HG02571 (cell line): ENCODE results near the gene LSM3.
"Not testable (repeated sequence)": the region's sequence is repeated elsewhere in the genome, so short reads cannot be mapped to it uniquely, and the experiment has no call there.

Experiments
- ATAC-seq: cut with Tn5 transposase; IDR thresholded peaks from one replicate; pipeline ENCODE4 v1.9.1; 2021; ENCODE audit warnings: mild to moderate bottlenecking, moderate library complexity; ENCODE audit not compliant: unreplicated experiment

The LSM3 gene

DNA sequence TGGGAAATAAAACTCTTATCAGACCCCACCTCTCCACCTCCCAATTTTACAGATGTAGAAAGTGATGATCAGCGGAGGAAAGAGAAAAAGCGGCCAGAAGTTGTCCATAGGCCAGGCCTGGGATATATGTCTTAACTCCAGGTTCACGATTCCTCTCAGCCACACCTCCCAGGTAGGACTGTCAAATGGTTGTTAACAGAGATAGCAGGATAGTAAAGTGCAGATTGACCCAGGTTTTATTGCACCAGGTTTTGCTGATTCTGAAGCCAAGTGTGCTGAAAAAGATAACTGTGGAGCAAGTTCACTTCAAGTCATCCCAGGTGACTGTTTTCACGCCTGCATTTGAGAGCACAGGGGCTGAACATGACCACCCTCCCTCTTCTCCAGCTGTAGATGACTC is 36.1 kb downstream of the LSM3 start:
- no peak for ATAC-seq

DNA sequence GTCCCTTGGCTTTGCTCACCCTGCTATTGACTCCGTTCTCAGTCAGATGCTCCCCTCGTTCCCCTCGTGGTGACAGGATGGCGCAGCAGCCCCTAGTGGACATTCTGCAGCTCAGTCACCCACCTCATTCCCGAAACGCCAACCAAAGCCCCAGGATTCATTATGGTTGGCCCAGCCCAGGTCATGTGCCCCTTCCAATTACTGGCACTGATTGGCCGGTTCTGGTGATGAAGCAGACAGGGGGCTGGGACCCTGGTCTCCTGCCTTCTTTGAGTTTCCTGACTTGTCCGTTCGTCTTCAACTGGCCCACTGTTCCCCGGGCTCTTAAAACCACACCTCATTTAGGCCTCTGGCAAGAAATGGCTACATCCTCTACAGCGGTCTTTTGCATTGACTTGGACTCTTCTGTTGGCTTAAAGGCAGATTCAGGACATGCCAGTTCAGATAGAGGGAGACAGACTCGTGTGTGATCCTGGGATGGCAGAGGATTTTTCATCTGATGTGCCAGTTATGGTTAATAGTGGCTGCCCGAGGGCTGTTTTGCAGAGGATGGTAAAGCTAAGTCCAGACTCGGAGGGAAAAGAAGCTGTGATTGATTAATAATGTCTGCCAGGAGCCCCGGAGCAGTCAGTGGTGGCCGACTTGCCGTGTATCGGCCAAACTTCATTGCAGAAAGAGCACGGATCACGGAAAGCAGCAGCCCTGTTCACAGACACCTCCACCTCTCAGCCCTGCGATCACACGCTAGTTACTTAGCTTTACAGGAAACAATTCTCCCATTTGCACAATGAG is 37.8 kb downstream of the LSM3 start:
- ATAC-seq, result no peak

DNA sequence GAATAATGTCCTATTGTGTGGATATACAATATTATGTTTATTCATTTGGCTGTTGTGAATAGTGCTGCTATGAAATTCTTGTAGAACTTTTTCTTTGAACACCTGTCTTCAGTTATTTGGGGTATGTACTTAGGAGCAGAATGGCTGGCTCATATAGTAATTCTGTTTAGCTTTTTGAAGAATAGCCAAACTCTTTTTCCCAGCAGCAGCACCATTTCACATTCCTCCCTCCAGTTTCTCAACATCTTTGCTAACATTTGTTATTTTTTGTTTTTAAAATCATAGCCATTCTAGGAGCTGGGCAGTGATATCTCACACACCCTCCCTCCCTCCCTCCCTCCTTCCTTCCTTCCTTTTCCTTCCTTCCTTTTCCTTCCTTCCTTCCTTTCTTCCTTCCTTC is 39.7 kb downstream of the LSM3 start:
- no peak for ATAC-seq

DNA sequence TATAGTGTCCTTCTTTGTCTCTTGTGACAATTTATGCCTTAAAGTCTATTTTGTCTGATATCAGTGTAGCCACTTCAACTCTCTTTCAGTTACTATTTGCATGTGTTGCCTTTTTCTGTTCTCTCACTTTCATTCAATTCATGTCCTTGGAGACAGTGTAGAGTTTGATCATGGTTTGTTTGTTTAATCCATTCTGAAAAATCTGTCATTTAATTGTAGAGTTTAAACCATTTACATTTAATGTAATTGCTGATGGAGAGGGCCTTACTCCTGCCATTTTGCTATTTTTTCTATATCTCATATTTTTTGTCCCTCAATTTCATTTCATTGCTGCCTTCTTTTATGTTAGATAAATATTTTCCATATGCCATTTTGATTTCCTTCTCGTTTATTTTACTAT is 42.3 kb downstream of the LSM3 start:
- no peak for ATAC-seq

DNA sequence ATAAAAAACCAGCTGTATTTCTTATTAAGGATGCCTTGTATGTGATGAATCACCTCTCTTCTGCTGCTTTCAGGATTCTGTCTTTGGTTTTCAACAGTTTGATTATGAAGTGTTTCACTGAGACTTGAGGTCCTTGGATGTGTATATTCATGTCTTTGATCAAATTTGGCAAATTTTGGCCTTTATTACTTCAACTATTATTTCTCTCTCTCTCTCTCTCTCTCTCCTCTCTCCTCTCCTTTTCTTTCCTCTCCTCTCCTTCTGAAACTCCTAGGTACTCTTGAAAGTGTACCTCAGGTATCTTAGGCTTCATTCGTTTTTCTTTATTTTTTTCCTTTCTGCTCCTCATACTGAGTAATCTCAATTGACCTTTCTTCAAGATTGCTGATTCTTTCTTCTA is 43.3 kb downstream of the LSM3 start:
- ATAC-seq, result no peak

DNA sequence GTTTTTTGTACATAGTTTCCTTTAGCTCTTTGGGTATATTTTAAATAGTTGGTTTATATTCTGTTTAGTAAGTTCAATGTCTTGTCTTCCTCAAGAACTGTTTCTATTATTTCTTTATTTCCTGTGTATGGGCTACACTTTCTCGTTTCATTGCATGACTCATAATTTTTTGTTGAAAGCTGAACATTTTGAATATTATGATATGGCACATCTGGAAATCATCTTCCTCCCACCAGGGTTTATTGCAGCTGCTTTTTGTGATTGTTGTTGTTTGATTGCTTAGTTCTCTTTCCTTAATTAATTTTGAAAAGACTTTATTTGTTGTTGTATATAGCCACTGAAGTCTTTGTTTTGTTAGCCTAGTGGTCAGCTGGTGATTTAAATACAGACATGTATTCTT is 43.8 kb downstream of the LSM3 start:
- no peak for ATAC-seq

DNA sequence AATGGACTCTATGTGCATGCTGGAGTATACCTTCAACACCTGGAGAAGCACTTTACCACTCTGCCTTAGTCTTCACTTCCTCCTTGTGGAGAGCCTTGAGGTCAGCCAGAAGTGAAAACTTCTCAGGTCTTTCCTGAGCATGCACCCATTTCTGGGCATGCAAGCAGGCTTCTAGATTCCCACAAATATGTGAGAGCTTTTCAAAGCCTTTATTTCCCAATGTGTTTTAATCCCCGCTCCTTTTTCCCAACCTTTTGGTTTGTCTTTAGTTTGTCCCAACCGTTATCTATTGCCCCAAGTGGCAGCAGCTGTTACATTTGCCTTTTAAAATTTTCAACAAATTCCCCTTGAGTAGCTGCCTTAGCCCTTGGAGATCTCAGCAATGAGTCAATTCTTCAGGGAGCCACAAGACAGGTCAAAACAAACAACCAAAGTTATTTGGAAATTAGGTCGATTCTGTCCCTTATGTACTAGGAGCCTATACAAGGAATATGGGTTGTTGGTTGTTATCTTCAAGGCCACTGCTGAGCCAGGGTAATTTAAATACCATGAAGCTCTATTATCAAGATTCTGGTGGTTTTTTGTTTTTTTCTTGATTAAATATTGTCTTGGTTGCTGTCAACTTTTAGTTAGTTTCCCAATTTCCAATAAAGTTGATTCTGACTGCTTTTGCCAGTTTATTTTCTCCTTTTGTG is 44.4 kb downstream of the LSM3 start:
- ATAC-seq, result no peak

DNA sequence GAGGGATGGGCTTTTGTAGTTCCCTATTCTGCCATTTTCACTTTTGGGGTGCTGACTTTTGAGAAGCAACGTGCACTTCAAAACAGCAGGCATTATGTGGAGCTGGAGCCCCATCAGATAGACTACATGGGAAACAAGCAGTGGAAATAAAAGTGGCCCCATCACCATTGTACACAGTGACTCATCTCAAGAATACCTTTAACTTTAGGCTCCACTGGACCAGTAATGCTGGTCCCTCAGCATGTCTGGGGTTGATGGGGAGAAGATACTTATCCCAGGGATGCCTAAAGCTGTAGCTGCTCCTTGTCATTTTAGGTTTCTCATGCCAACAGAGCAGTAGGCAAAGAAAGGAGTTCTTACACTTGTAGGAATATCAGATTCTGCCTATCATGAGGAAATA is 45.0 kb downstream of the LSM3 start:
- ATAC-seq, result no peak

DNA sequence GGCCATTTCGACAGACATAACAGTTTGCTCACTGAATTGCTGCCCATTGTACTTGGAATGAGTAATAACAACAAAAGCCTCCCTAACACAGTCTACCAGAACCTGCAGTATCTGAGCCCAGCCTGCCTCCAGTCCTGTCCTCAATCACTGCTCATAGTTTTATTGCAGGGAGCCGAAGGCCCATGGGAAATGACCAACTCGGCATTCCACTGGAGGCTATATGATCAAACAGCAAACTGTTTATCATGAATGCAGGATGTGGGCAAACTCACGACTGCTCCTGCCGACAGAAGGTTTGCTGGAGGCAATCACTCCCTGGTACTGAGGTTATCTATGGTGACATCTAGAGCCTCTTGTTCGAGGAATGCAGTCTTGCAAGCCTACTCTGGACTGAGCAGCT is 46.3 kb downstream of the LSM3 start:
- ATAC-seq, result no peak

DNA sequence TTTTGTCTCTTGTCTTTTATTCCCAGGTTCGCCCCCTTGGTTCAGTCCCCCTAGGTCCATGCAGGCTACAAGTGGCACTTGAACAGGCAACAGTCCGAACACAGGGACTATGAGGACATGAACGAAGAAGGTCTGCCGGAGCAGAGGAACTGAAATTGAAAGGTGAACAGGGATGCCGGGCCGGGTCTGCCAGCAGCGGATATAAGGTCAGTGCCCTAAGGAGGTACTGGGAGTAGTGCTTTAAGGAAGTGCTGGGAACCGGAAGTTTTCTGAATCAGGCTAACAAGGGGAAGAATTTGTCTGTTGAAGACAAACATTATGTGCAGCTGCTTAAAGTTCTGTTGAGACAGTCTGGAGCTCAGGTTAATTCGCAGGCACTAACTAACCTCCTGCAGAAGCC is 46.8 kb downstream of the LSM3 start:
- no peak for ATAC-seq

DNA sequence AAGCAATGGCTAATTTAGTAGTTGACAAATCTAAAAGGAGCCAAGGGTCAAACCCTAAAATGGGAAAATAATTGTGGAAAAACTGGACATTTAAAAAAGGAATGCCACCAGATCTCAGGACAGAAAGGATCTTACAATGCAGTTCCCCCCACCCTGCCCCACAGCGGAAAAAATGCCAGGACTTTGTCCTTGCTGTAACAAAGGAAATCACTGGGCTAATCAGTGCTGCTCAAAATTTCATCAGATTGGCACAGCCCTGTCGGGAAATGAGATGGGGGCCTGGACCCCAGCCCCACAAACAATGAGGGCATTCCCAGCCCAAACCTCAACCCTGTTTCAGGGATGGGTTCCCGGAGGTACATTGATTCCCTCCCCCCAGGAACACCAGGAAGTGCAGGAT is 47.7 kb downstream of the LSM3 start:
- ATAC-seq, result not testable (repeated sequence)

DNA sequence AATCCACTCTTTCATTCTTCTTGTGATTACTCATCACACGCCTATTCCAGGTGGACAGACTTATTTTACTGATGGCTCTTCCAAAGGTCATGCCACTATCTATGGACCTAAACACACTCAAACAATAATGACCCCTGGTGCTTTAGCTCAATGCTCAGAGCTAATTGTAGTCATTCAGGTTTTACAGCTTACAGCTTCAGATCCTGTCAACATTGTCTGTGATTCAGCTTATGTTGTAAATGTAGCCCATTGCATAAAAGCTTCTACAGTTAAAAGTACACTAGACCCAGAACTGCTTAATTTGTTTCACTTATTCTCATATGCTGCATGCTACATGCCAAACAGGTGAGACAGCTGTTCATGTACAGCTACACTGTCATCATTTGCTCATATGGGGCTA is 49.2 kb downstream of the LSM3 start:
- ATAC-seq, result no peak

DNA sequence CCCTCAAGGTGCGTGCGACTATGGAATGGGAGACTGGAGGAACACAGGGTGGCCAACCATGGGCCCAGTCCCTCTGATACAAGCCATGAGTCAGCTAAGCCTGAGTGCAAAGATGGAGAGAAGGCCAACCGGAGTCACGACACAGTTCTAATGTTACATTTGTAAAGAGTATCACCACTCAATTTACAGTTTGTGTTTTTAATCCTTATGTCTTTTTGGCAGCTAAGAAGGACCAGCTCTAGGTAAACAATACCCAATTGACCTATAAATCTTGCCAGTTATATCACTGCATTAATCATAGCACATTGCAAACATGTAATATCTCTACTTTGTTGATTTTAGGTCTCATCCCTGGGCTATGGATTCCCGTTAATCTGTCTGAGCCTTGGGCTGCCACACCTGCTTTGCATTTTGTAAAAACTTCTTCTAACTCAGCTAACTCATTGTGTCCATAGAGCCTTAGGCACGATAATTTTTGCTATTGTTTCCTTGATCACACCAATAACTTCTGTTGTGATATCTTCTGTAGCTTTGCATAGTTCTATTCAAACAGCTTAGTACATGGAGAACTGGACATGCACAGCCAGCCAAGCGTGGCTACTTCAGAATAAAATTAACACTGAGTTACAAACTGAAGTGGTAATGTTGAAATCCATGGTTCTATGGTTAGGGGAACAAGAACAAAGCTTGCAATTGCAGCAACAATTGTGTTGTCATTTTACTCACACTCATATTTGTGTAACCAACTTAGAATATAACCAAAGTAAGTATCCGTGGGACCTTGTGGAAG is 50.3 kb downstream of the LSM3 start:
- ATAC-seq, result no peak

DNA sequence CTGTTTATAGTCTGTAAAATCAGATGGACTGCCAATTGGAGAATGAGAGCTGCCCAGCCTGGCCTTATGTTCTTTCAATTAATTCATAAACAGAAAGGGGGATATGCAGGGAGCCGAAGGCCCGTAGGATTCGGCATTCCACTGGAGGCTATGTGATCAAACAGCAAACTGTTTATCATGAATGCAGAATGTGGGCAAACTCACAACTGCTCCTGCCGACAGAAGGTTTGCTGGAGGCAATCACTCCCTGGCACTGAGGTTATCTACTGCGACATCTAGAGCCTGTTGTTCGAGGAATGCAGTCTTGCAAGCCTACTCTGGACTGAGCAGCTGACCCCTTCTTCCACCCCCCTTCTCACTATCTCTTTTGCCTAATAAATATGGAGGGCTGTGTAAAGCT is 51.1 kb downstream of the LSM3 start:
- ATAC-seq, result not testable (repeated sequence)

DNA sequence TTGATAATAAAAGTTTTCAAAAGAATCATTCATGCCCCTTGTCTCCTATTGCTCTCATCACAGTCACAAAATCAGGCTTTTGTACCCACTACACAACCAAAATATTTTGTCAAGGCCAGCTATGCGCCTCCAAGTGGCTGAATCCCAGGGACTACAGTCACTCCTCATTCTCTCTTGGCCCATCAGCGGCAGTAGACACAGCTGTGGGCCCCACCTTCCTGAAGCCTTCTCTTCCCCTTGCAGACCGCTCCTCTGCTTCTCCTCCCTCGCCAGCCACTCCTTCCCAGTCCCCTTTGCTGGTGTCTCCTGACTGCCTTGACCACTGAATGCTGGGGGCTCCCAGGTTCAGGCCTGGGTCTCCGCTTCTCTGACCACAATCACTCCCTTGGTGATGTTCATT is 52.1 kb downstream of the LSM3 start:
- no peak for ATAC-seq

DNA sequence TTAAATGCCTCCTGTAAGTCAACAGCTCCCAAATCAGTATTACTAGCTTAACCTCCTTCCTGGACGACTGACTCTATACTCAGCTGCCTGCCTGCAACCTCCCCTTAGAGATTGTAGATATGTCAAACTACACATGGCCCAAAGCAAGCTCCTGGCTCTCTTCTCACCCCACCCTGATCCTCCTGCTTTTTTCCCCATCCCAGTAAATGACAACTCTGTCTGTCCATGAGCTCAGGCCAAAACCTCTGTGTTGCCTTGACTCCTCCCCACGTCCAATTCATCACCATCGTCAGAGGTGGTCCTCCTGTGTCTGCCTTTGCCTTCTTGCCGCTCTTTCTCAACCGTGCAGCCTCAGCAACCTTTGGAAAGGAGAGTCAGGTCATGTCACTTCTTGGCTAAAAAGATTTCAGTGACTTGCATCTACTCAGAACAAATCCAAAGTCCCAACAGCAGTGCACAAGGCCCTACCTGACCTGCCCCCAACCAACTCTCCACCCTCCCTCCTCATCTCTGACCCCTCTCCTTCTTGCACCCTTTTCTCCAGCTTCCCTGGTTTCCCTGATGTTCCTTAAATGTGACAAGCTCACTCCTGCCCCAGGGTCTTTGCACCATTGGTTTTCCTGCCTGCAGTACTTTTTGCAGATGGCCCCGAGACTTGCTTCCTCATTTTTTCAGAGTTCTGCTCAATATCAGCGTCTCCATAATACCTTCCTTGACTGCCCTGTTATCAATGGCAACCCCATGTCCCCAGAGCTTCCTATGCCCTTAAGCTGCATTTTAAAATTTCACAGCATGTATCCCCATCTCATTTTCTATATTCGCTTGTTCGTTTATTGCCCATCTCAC is 52.8 kb downstream of the LSM3 start:
- no peak for ATAC-seq

DNA sequence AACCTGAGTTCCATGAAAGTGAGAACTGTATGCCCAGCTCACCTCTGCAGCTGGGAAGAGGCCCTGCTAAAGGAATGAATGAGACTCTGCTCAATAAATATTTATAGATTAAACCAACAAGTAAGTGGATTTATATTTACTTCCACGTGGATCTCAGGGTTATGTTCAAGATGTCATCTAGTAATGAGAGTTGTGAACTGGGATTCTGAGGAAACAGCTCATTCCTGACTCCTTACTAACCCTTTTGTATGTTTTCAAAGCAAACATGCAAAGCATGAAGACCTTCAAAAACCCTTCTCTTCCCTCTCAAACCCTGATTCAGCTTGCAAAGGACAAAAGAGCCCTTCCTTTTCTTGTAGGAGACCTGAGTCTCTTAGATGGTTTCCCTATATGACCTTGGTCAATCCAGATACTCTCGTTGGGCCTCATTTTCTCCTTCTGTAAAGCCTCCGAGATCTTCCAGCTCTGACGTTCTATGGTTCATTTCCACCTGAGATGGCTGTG is 53.4 kb downstream of the LSM3 start:
- no peak for ATAC-seq

DNA sequence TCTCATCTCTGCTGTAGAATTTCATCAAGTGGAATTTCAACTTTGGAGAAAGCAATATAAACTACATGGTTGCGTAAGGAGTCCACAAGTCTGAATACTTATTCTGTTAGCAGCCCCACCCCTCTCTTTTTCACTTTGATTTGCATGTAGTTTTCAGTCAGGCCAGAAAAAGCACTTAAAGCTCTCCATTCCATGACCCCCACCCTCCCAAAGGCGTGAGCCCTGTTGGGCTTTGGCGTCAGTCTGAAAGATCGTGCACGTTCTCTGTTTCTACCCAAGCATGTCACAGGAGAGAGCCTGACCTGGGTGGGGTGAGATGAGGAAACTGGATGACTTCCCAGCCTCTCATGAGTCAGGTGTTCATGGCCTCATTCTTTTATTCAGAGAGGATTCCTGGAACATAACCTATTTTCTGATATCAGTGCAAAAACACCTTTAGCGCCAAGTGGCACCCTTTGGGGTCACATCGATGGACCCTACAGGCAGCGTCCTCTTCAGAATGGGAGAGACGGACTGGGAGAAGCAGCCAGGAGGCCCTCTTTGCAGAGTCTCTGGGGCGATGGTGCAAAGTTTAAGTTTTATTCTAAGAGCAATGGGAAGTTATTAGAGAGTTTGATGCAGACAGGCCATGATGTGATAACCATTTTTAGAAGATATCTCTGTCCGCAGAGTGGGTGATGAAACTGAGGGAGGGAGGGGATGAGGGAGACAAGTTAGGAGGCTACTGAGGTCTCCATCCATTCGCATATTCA is 55.8 kb downstream of the LSM3 start:
- no peak for ATAC-seq

DNA sequence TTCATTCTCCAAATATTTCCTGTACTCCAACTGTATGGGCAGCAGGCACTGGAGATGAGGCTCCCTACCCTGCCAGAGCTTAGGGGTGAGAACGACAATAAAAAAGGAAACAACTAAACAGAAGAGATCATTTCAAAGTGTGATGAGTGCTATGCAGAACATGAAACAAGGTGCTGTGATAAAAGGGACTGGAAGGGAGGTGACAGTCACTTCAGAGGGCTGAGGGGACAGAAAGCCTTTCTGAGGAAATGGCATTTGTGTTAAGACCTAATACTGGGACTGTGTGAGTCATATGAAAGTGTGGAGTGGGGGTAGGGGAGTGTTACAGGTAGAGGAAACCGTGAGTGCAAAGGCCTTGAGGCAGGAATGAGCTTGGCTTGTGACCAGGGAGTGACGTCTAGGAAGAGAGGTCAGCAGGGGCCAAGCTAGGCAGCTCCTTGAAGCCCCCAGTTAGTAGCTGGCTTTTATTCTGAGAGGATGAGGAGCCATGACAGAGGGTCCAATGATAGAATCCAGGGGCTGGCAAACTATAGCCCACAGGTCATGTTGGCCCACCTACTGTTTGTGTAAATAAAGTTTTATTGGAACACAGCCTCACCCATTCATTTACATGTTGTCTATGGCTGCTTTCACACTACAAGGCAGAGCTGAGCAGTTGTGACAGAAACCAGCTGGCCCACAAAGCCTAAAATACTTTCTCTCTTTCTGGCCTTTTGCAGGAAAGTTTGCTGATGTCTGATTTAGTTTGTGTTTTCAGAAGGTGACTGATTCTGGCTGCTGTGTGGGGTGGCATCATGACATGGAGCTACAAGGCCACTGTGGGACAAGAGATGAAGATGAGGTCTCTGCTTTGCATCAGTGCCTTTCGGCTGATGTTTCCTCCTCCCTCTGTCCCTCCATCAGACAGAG is 56.6 kb downstream of the LSM3 start:
- no peak for ATAC-seq
